Astrocyte (in vitro differentiated cells and primary cell): ENCODE measurements around the gene ABTB2.

ENCODE experiments used
- CTCF ChIP-seq: IDR thresholded peaks from 2 replicates; pipeline ENCODE4 v1.5.1; 2011; ENCODE audit warnings: low read depth, mild to moderate bottlenecking, inconsistent platforms, low read length, moderate library complexity; ENCODE audit not compliant: insufficient read depth
- EZH2 ChIP-seq: IDR thresholded peaks from 2 replicates; pipeline ENCODE4 v1.6.1; 2012; ENCODE audit warnings: mild to moderate bottlenecking, low read length, inconsistent platforms; ENCODE audit not compliant: insufficient read depth

GRCh38 chr11:34332524-34332923, 25.3 kb downstream of the ABTB2 start:
- TF ChIP-seq CTCF (no peak), EZH2 (no peak)
